COLO668 (cell line): ENCODE results near the gene PACSIN3.
"Not testable (repeated sequence)": the region's sequence is repeated elsewhere in the genome, so short reads cannot be mapped to it uniquely, and the experiment has no call there.

ENCODE experiments used
- DNase-seq: peaks from one replicate; lab custom pipeline; 2025; ENCODE audit not compliant: unreplicated experiment; lab: John Stamatoyannopoulos, UW

PACSIN3 gene

GRCh38 chr11:47198161-47198560, 11.9 kb upstream of the PACSIN3 start:
- DNase-seq, result not testable (repeated sequence)

- DNase-seq, result no peak
These were observed 5.9 kb upstream of the PACSIN3 start for GRCh38 chr11:47192111-47192510.

GRCh38 chr11:47191137-47191536, 4.9 kb upstream of the PACSIN3 start:
- DNase-seq, result not testable (repeated sequence)

GRCh38 chr11:47189100-47189834, 3.0 kb upstream of the PACSIN3 start:
- no peak for DNase-seq

GRCh38 chr11:47188259-47188658, 2.0 kb upstream of the PACSIN3 start:
- no peak for DNase-seq

GRCh38 chr11:47187723-47188122, 1.5 kb upstream of the PACSIN3 start:
- DNase-seq, result no peak

GRCh38 chr11:47186700-47187695, 764 bp upstream of the PACSIN3 start:
- no peak for DNase-seq

- DNase-seq, result peak; percentile 40
These were observed 744 bp downstream of the PACSIN3 start for GRCh38 chr11:47185305-47186075.

- DNase-seq, result no peak
These were observed 1.4 kb downstream of the PACSIN3 start for GRCh38 chr11:47184711-47185304.

- DNase-seq, result no peak
These were observed 2.3 kb downstream of the PACSIN3 start for GRCh38 chr11:47183969-47184368.

- no peak for DNase-seq
These were observed 3.0 kb downstream of the PACSIN3 start for GRCh38 chr11:47183031-47183856.

- no peak for DNase-seq
These were observed 3.9 kb downstream of the PACSIN3 start for GRCh38 chr11:47182380-47182779.

- DNase-seq, result no peak
These were observed 5.0 kb downstream of the PACSIN3 start for GRCh38 chr11:47181271-47181670.

- DNase-seq, result no peak
These were observed 6.0 kb downstream of the PACSIN3 start for GRCh38 chr11:47180006-47180787.

GRCh38 chr11:47179655-47179991, 6.6 kb downstream of the PACSIN3 start:
- peak; percentile 61 for DNase-seq

GRCh38 chr11:47178737-47179654, 7.2 kb downstream of the PACSIN3 start:
- DNase-seq, result no peak

- DNase-seq, result no peak
These were observed 7.9 kb downstream of the PACSIN3 start for GRCh38 chr11:47178316-47178715.

GRCh38 chr11:47177846-47178245, 8.4 kb downstream of the PACSIN3 start:
- DNase-seq, result no peak
